CD4-positive, alpha-beta T cell treated with Interleukin-4 for 4 hours (primary cell): ENCODE measurements around the gene IPO9.
A peak's percentile ranks its signal among the peaks of the same experiment; 100 is the strongest.
"Not testable (repeated sequence)": the region's sequence is repeated elsewhere in the genome, so short reads cannot be mapped to it uniquely, and the experiment has no call there.

Experiments used
- DNase-seq: peaks from one replicate; pipeline ENCODE4 v3.0.0-alpha.2; 2020

Gene IPO9

GRCh38 chr1:201850053-201850397, 21.1 kb downstream of the IPO9 start:
- DNase-seq, result no peak

GRCh38 chr1:201851949-201852348, 23.0 kb downstream of the IPO9 start:
- DNase-seq, result no peak

- not testable (repeated sequence) for DNase-seq
Observed at GRCh38 chr1:201856722-201857121, 27.8 kb downstream of the IPO9 start.

GRCh38 chr1:201859424-201859823, 30.5 kb downstream of the IPO9 start:
- DNase-seq, result no peak

DNA sequence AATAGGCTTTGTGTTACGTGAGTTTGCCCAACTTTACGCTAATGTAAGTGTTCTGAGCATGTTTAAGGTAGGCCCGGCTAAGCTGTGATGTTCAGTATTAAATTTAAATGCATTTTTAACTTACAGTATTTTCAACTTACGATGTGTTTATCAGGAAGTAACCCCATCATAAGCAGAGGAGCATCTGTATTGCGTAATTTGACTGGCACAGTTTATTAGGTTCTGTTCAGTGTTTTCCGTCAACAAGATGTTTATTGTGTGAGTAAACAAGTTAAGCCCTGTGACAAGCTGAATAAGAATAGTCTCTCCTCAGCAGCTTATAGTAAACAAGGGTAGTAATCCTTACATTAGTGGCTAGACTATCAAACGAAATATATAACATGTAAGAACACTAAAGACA, 32.5 kb downstream of the IPO9 start:
- no peak for DNase-seq

GRCh38 chr1:201870397-201870796, 41.4 kb downstream of the IPO9 start:
- no peak for DNase-seq

DNA sequence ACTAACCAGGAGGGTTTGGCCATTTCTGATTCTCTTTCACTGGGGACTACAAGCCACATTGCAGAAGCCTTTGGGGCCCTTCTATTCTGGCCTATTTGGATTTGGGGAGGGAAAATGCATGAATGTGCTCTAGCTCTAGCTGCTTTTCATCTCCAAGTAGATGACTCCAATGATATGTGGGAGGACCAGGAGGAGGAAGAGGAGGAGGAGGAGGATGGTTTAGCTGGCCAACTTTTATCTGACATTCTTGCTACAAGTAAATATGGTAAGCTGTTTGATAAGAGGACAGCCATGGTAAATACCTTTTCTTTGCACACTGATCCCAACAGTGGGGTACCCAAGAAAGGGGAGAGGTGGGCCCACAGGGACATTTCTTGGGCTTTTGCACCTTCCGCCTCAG, 45.7 kb downstream of the IPO9 start:
- no peak for DNase-seq

GRCh38 chr1:201876148-201876818, 47.3 kb downstream of the IPO9 start:
- no peak for DNase-seq

GRCh38 chr1:201877877-201878401, 49.0 kb downstream of the IPO9 start:
- DNase-seq, result peak; percentile 21

DNA sequence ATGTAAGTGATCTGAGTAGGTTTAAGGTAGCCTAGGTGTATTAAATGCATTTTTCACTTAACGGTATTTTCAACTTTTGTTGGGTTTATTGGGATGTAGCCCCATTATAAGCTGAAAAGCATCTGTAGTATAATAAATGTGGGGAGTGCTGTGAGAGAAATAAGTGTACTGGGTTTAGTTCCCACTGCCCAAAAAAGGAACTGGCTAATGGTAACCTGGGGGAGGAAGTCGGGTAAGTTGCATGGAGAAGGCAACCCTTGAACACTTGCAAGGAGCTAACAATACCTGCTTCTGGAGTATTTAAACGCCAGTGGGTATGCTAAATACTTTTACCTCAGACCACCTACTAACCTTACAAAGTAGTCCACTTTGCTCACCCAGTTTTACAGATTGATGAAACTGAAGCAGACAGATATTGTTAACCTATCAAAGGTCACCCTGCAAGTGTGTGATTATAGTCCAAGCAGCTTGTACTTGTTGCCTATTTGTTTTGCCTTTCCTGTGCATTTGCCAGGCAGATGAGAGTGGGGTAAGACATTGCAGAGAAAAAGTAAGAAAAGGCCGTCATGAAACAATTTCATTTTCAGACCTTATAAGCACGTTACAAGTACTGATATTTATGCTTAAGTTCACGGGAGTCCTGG, 52.1 kb downstream of the IPO9 start:
- no peak for DNase-seq

GRCh38 chr1:201881617-201882016, 52.7 kb downstream of the IPO9 start:
- no peak for DNase-seq

GRCh38 chr1:201882665-201883132, 53.7 kb downstream of the IPO9 start:
- peak; percentile 19 for DNase-seq

- DNase-seq, result no peak
Observed at GRCh38 chr1:201883266-201883665, 54.3 kb downstream of the IPO9 start.

- peak; percentile 6 for DNase-seq
Observed at GRCh38 chr1:201883786-201884185, 54.8 kb downstream of the IPO9 start.

DNA sequence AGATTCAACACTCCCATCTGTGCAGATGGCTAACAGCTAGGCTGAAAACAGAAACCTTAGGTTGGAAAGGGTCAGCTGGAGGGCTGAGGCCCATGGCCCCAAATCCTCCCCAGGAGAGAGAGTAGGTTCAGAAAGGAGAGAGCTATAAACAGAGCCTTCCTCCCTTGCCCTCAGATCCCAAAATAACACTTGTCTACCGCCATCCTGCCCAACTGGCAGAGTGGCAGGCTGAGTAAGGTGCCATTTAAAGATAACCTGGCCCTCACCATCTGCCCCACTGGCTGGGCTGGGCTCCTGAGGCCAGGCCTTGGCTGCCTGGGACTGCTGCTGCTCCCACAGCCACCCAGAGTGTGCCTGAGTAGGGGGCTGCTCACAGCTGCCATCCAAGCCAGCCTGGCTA, 55.5 kb downstream of the IPO9 start:
- DNase-seq, result no peak

DNA sequence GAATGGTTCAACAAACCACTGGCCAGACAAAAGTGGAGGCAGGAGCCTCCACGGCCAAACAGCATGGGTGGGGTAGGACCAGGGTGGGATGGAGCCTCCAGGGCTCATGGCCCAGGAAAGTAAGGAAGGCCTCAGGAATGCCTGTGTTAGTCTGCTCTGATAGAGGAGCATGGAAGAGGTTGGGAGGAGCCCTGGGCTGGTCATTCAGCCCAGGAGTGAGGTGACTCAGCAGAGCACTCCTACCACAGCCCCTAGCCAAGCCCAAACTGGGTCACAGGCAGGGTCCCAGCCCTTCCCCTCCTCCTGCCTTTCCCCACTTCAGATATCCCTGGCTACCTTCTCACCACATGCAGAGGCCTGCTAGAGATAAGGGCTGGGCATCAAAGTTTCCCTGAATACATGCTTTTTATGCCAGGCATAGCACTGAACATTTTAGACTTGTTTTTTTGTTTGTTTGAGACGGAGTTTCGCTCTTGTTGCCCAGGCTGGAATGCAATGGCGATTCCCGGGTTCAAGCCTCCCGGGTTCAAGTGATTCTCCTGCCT, 56.6 kb downstream of the IPO9 start:
- DNase-seq, result no peak

GRCh38 chr1:201886103-201886885, 57.3 kb downstream of the IPO9 start:
- no peak for DNase-seq

GRCh38 chr1:201887116-201887866, 58.3 kb downstream of the IPO9 start:
- DNase-seq, result no peak

DNA sequence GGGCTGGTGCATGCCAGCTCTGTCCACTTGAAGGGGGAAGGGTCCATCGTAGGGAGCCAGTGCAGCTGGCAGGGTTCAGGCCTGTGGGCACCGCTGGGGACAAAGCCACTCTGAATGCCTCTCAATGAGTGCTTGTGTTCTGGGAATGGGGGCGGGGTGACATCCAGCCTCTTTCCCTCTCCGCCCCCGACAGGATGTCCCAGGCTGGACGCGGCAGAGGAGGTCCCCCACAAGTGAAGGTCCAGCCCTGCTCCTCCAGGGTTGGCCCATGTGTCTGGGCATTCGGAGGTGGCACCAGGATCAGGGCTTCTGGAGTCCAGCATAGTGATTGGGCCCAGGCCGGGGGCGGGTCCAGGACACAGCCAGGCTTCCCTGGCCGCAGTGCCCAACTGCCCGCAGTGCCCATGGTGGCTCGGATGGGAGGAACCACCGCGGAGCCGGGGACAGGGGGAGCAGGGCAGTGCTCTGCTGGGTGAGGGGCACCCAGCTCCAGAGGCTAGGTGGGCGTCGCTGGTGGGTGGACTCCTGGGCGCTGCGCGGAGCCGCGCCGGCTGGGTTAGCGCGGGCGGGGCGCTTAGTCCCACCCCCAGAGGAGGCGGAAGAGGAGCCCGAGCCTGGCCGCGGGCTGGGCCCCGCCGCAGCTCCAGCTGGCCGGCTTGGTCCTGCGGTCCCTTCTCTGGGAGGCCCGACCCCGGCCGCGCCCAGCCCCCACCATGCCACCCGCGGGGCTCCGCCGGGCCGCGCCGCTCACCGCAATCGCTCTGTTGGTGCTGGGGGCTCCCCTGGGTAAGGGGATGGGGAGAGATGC, 59.5 kb downstream of the IPO9 start, which contains the start of gene SHISA4:
TSS of gene SHISA4 (plus strand) at position 617 of the 808 bp plus-strand sequence. CDS start at position 714, 97 bp downstream.
- DNase-seq, result no peak

DNA sequence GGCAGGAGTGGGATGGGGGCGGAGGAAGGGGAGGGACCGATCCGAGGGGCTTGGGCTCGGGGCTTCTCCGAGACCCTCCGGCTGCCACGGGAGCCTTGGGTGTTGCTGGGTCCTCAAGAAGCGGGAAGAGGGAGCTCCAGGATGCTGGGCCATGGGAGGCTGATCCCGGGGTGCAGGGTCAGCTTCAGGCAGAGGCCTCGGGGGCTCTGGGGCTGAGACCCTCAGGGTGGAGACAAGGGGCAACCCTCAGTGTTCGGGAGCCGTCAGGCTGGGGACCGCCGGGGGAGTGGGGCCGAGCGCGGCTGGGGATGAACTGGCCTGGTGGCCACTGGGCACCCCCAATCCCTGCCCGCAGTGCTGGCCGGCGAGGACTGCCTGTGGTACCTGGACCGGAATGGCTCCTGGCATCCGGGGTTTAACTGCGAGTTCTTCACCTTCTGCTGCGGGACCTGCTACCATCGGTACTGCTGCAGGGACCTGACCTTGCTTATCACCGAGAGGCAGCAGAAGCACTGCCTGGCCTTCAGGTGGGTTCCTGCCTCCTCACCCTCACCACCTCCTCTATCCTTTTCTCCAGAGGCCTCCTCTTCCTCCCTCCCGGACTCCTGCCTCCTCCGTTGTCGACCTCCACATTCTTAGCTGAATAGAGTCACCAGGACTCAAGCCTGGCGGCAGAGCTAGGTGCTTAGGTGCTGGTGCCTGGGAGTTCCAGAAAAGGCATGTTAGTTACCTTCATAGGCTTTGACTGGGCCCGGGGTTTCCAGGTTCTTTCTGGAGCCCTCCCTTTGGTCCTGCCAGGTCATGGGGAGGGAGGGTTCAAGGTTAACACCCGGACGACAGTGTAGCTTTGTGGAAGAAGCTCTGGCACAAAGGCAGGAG, 60.4 kb downstream of the IPO9 start:
- no peak for DNase-seq

- DNase-seq, result no peak
Observed at GRCh38 chr1:201890223-201890622, 61.3 kb downstream of the IPO9 start.
